Measurements from ENCODE around the gene GNAQ.

DNA sequence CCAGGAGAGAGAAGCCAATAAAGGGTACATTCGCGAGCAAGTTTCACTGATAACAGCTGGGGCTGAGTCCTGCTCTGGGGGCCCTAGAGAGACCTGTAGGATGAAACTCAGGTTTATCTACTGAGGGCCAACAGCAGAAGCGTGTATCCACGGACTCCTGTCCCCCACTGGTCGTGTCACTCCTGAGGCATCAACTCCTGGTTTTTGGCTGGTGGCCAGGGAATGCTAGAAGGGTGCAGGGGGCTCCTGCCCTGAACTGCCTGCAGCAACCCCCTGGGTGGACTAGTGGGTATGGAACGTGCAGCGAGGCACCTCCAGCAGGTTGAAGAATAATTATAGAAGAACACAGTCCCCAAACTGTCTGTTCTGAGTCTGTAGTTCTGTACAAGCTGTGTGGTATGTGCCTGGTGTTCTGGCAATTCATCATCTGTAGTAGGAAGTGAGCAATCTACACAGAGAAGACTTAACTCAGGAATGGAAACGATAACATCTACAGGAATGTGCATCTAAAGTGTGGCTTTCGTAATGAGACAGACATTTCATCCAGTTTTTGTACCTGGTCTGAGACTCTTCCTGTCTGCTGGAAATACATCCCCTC, 319.0 kb downstream of the GNAQ start:
- TF ChIP-seq POLR2AphosphoS5 (IDR thresholded peaks at IDR 0.05; ENCODE audit: low read depth, low read length): no peak
- TF ChIP-seq TAF1 (IDR thresholded peaks at IDR 0.05; ENCODE audit: borderline replicate concordance, insufficient read depth, low read length): no peak
- TF ChIP-seq, protein P1, sequence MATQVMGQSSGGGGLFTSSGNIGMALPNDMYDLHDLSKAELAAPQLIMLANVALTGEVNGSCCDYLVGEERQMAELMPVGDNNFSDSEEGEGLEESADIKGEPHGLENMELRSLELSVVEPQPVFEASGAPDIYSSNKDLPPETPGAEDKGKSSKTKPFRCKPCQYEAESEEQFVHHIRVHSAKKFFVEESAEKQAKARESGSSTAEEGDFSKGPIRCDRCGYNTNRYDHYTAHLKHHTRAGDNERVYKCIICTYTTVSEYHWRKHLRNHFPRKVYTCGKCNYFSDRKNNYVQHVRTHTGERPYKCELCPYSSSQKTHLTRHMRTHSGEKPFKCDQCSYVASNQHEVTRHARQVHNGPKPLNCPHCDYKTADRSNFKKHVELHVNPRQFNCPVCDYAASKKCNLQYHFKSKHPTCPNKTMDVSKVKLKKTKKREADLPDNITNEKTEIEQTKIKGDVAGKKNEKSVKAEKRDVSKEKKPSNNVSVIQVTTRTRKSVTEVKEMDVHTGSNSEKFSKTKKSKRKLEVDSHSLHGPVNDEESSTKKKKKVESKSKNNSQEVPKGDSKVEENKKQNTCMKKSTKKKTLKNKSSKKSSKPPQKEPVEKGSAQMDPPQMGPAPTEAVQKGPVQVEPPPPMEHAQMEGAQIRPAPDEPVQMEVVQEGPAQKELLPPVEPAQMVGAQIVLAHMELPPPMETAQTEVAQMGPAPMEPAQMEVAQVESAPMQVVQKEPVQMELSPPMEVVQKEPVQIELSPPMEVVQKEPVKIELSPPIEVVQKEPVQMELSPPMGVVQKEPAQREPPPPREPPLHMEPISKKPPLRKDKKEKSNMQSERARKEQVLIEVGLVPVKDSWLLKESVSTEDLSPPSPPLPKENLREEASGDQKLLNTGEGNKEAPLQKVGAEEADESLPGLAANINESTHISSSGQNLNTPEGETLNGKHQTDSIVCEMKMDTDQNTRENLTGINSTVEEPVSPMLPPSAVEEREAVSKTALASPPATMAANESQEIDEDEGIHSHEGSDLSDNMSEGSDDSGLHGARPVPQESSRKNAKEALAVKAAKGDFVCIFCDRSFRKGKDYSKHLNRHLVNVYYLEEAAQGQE (IDR thresholded peaks at IDR 0.05; ENCODE audit: insufficient read depth in 1 of 2, low read depth in 2 of 2, low read length in 2 of 2): no peak
- no peak for TF ChIP-seq SIN3A (IDR thresholded peaks at IDR 0.05; ENCODE audit: borderline replicate concordance, insufficient read depth, low read length)

Data from PFSK-1 (cell line).